Measurements from ENCODE around the gene TXNIP. TPM values are rescaled to one million over a fixed set of nuclear protein-coding genes. Genes with fewer than 3 reads are reported as not detected.
"Not testable (repeated sequence)": the region's sequence is repeated elsewhere in the genome, so short reads cannot be mapped to it uniquely, and the experiment has no call there.

TXNIP gene
- polyA plus RNA-seq (2013, experiment 1 of 2; ENCODE audit: insufficient read length), result 12.5 TPM
- 9.9 TPM for polyA plus RNA-seq (2013, experiment 2 of 2; ENCODE audit: insufficient read length)

GRCh38 chr1:145996433-145997015 lies at the start of gene TXNIP:
TSS of gene TXNIP (minus strand) at chr1:145996579. CDS start at chr1:145996266, 313 bp downstream.
- DNase-seq, result peak; percentile 97

- DNase-seq, result no peak
Measured at GRCh38 chr1:146039844-146040194, 43.4 kb upstream of the TXNIP start.

DNA sequence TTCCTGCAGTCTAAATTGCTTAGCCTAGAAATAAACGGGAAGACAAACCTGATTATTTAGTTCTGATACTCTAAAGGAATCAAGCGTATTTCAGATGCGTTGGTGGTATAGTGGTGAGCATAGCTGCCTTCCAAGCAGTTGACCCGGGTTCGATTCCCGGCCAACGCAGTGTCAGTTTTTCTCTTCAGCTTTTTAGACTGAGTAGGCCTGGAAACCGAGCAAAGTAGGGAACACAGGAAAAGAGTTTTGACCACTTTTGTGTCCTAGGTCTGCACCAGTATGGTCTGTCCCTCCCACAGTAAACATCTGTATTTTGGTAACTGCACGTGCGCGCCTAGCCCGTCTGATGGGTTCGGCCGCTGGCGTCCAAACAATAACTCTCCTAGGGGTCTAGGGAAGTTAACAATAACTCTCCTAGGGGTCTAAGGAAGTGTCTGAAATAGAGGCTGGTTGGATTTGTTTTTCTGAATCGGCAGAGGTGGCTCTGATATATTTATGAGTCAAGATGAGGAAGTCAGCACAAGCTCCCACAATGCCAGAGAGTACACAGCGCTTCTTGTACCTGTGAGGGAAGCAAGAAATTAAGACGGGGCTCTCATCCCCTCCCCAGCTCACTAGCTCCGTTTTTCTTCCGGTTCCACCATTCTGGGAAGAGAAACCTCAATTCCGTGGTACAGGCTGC lies 40.7 kb upstream of the TXNIP start:
- DNase-seq, result peak; percentile 90

DNA sequence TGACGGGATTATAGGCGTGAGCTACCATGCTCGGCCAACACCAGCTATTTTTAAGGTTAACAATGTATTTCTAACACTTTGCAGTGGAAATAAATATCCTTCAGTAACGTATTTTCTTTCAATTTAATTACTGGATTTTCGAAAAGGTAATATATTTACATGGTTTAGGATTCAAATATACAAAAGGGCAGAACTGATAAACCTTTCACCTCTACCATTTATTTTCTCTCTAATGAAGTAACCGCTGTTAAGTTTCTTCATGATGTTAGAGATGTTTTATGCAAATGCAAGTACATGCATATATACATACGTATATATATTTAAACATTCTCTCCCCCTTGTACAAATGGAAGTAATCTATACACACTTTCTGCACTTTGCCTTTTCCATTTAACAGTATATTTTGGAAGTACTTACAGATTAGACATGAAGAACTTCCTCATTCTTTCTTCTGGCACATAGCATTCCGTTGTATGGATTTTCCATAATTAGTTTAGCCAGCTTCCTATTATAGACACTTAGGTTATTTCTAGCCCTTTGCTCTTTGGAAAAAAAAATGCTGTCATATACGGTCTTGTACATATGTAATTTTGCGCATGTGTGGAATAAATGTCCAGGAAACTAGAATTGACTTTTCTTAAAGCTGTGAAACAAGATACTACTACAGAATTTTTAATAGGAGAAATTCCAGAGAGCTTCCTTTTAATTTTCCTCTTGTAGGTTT lies 40.0 kb upstream of the TXNIP start:
- DNase-seq, result no peak

GRCh38 chr1:146035048-146035423 lies 38.7 kb upstream of the TXNIP start:
- DNase-seq, result peak; percentile 29

- DNase-seq, result peak; percentile 52
Measured at GRCh38 chr1:146032631-146033219, 36.3 kb upstream of the TXNIP start.

- DNase-seq, result no peak
Measured at GRCh38 chr1:146031476-146031875, 35.1 kb upstream of the TXNIP start.

- no peak for DNase-seq
Measured at GRCh38 chr1:146029117-146029516, 32.7 kb upstream of the TXNIP start.

- not testable (repeated sequence) for DNase-seq
Measured at GRCh38 chr1:146026650-146027049, 30.3 kb upstream of the TXNIP start.

- not testable (repeated sequence) for DNase-seq
Measured at GRCh38 chr1:146025787-146026495, 29.6 kb upstream of the TXNIP start.

- no peak for DNase-seq
Measured at GRCh38 chr1:146022403-146023127, 26.2 kb upstream of the TXNIP start.

GRCh38 chr1:146021622-146022402 lies 25.4 kb upstream of the TXNIP start, which contains the start of gene HJV:
TSS of gene HJV (minus strand) at chr1:146021735. CDS start at chr1:146020231, 1,504 bp downstream.
- no peak for DNase-seq

DNA sequence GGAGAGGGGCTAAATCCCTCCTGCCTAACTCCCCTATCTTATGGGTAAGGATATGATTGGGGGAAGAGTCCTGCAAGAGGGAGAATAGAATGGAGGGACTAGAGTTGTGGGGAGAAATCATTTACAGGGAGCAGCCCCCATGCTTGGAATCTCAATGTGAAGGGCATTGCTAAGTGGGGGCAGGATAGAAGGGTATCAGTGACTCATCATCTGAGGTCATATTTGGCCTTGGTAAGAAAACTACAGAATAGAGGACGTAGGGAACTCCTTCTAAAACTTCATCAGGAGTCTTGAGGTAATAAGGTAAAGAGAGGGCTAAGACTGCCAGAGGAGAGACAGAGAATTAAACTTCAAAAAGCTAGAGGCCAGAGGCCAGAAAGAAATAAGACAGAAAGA lies 24.7 kb upstream of the TXNIP start:
- DNase-seq, result no peak

DNA sequence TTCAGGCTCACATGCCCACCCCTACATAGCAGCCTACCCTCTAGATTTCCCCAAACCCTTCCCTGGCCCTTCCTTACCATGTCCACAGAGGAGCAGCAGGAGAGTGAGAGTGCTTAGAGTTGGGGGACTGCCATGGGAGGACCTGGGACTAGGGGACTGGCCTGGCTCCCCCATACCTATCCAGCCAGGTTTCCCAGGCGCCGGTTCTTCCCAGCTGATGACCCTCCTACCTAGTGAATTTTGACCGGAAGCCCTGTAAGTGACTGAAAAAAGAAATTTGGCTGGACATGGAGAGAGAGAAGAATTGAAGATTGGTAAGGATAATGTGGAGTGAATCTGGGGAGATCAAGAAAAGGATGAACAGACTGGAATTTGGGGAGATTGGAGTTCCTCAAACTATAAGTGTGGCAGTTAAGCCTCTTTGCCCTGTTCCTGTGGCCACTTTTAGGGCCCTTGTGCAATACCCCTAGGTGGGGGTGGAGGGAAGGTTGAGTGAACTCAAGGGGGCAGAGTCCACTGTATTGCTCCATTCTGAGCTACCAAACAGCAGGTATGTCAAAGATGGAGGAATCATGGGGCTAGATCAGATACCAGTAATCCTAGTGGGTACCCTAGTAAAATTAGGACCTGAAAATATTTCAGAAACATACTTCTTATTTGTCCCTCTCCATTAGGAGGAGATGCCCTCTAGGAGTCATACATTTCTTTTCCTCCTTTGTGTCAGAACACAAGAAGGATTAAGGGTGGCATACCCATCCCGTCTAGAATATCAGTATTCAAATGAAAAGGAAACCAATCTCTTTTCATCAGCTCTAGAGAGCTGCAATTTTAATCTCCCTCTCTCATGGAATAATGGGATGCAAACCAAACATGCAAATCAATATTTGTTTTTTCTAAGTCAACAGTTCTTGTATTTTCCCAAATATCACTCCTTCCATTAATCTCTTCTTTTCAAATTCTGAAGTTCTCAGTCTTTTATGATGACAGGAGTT lies 24.0 kb upstream of the TXNIP start:
- no peak for DNase-seq

DNA sequence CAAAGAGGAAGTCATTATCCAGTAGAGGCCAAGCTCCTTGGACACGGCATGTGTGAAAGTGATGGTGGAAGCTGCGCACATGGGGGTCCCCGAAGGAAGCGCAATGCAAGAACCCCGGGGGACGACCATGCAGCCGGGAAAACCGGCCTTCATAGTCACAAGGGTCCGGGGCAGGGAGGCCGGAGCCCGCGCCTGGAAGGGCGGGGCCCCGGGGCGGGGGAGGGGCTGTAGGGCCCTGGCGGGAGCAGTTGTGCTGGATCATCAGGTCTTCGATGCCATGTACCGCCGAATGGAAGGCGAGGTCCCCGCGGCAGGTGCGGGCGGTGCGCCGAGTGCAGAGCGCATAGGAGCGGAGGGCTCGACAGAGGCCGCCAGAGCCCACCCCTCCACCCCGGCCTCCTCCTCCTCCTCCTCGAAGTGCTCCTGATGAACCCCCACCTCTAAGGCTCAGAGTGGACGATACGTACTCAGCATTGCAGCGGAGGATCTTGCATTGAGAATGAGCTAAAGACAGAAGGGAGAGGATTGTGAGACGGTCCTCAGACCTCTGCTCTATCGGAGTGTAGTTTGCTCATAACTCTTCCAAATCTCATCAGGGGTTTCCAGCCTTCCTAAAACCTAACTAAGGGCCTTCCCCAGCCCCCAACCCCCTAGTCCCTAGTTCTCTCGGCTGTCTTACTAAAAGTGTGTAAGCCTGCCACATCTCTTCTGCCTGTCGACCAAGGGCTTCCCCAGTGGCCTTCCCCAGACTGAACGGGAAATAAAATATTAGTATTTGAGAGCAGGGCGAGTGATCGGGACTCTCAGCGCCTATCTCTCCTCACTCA lies 23.1 kb upstream of the TXNIP start:
- no peak for DNase-seq

- peak; percentile 52 for DNase-seq
Measured at GRCh38 chr1:146016891-146017290, 20.5 kb upstream of the TXNIP start.

DNA sequence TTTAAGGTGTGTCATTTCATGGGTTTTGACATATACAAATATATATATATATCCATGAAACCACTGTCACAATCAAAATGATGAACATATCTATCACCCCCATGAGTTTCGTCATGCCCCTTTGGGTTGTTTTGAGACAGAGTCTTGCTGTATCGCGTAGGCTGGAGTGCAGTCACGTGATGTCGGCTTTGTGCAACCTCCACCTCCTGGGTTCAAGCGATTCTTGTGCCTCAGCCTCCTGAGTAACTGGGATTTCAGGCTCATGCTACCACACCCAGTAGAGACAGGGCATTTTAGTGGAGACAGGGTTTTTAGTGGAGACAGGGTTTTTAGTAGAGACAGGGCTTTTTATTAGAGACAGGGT lies 17.2 kb upstream of the TXNIP start:
- no peak for DNase-seq

DNA sequence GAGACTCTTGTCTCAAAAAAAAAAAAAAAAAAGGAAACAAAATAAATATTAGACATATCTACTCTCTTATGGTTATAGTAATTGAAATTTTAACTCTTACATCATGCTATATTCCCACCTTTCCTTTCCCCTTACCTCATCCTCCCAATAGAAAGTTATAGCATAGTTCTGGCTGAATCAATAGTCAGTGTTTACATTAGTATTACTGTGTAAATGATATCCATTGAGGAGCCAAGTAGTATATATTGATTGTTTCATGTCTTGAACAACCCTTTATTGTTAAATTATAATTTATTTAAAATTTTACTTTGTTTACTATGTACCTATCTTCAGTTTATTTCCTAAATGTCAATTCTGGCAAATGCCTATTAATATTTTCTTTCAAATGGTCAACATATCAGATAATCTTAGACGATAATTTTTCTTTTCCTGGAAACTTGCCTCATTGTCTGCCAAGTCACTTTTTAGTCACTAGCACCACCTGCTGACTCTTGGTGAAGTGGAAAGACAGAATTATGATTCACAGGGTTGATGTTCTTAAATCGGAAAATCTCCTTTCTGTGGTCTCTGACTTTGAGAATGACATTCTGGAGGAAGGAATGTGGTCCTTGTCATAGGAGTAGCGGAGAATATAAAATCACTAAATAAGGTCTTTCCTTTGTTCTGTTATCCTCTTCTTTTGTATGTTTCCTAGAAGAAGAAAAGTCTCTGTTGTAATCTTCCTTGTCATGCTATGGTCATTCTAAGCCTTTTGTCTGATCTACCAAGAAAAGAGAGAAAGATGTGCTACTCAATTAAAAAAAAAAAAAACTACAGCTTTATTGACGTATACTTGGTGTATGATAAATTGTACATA lies 16.6 kb upstream of the TXNIP start:
- DNase-seq, result peak; percentile 83
